Measurements from ENCODE around the gene CRIP3.
A peak's percentile ranks its signal among the peaks of the same experiment; 100 is the strongest.
"Not testable (repeated sequence)": the region's sequence is repeated elsewhere in the genome, so short reads cannot be mapped to it uniquely, and the experiment has no call there.

The CRIP3 gene, protein sequence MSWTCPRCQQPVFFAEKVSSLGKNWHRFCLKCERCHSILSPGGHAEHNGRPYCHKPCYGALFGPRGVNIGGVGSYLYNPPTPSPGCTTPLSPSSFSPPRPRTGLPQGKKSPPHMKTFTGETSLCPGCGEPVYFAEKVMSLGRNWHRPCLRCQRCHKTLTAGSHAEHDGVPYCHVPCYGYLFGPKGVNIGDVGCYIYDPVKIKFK

GRCh38 chr6:43308101-43308989, at the start of gene CRIP3:
Gene CRIP3, minus strand, starts transcription at chr6:43308826. Its CDS starts 34 bp downstream, at chr6:43308792.
- DNase-seq (ENCODE audit: low read depth in 2 of 2), result peak; percentile 14 to 21

GRCh38 chr6:43355862-43356590, 47.4 kb upstream of the CRIP3 start:
- no peak for DNase-seq (ENCODE audit: low read depth in 2 of 2)

DNA sequence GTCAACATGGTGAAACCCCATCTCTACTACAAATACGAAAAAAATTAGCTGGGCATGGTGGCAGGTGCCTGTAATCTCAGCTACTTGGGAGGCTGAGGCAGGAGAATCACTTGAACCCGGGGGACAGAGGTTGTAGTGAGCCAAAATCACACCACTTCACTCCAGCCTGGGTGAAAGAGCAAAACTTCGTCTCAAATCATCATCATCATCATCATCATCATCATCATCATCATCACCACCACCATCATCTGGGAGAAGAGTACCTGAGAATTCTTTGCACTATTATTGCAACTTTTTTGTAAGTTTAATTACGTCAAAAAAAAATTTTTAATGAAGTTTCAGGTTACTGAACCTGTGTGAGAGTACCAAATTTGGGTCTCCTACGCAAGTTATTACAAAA, 43.3 kb upstream of the CRIP3 start:
- DNase-seq (ENCODE audit: low read depth in 2 of 2), result not testable (repeated sequence)

GRCh38 chr6:43347444-43347843, 38.8 kb upstream of the CRIP3 start:
- no peak for DNase-seq (ENCODE audit: low read depth in 2 of 2)

- DNase-seq (ENCODE audit: low read depth in 2 of 2), result no peak
Observed at GRCh38 chr6:43347021-43347420, 38.4 kb upstream of the CRIP3 start.

- DNase-seq (ENCODE audit: low read depth in 2 of 2), result not testable (repeated sequence)
Observed at GRCh38 chr6:43346243-43346642, 37.6 kb upstream of the CRIP3 start.

DNA sequence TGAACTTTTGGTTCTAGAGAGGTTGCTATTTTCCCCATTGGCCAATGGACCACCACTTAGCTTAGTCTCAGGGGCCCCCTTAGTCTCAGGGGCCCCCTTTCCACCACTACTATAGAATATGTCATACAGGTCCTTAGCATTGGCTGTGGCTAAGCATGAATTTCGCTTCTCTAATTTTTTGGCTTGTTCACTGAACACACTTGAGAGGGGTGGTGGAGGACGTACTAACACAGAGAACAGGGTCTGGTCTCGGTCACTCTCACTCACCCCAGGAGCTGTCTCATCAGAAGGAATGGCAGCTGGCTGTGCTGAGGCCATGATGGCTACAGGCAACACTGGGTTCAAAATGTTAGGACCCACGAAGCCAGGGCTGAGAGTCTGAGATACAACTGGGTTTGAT, 30.5 kb upstream of the CRIP3 start:
- DNase-seq (ENCODE audit: low read depth in 2 of 2), result no peak

DNA sequence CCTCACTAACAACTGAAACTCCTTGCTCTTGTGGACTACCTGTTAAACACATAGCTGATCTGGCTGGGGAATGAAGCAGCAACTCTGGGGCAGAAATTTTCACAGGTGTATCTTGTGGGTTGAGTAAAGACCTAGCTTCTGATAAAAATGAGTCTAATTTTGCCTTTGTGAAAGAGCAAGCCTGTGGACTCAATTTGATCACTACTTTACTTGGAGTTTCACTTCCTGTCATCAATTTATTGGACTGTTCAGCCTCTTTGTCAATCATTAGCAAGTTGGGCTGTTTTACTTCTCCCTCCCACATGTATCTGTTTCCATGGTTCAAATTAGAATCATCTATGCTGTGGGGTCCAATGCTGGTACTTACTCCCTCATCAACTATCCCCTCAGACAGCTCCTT, 29.6 kb upstream of the CRIP3 start:
- DNase-seq (ENCODE audit: low read depth in 2 of 2), result no peak

GRCh38 chr6:43336382-43336781, 27.8 kb upstream of the CRIP3 start:
- DNase-seq (ENCODE audit: low read depth in 2 of 2), result no peak

- DNase-seq (ENCODE audit: low read depth in 2 of 2), result no peak
Observed at GRCh38 chr6:43335469-43335868, 26.8 kb upstream of the CRIP3 start.

DNA sequence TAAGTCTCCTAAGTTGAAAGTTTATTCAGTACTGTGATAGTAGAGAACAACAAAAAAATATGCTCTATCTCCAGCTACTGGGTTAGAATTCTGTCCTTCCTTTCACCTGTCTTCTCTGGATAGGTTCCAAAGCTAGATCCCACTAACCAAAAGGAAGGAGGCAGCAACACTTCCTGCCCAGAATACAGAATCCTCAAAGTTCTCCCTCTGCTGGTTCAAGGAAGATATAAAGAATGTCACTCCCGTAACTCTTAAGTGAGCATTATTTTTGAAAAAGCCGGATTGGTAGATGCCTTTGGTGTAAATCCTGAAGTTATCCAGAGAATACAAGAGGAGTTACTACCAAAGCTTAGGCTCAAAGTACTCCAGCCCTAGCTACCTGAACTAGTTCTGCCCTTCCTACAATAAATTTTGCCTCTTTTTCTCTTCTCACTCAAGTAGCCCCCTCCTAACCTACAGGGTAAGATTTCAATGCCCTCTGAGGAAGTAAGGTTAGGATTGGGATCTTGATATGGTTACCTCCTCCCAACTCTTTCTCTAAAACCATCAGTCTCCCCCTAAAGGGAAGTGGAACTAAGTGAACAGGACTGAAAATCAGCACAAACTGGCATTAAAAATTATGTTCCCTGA, 26.0 kb upstream of the CRIP3 start:
- no peak for DNase-seq (ENCODE audit: low read depth in 2 of 2)

DNA sequence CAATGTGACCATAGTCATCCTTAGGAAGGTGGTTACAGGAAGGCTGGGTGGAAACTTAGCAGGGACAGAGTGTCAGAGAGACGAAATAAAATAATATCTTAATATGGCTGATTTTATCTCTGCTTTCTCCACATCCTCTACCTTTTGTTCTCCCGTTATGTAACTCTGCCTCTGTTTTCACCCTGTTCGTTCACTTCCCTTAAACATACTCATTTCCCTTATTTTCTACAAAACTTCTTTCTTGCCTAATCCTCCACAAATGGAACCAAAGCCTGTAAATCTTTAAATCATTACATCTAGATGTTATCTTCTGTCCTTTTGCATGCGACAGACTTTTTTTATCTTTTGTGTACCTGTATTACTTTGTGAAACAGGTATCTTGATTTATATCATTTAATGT, 23.3 kb upstream of the CRIP3 start:
- DNase-seq (ENCODE audit: low read depth in 2 of 2), result no peak

DNA sequence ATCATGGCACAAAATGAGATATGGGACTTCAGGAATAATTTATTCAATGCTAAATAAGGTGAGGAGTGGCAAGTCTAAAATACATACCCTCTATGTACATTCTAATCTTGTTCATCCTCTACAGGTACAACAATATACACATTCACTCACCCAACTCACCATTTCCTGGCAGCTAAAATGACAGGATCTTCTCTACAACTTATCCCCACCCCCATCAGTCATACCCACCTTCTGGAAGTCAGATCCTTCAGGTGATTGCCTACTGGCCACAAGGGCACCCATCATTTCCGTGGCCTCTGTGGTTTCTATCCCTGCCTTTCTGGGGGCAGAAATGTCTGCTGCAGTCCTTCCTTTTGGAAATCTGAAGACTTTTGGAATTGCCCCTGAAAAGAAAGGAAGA, 22.8 kb upstream of the CRIP3 start:
- DNase-seq (ENCODE audit: low read depth in 2 of 2), result no peak

DNA sequence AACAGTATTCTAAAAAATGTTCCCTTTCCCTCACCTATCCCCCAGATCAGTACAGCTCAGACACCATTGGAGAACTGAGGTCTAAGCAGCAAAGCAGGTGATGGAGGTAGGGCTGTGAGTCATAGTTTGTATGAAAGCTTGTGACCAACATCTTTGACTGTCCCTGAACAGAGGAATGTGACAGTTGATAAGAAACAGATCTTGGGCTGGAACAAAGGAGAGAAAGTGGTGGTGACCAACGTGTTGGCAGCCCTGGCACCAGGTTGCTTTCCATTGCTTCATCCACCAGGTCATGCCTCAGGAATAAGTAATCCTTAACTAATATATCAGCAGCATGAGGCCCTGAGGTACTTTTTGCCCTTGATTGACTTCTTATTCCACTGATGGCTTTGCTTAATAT, 19.9 kb upstream of the CRIP3 start:
- DNase-seq (ENCODE audit: low read depth in 2 of 2), result no peak

- DNase-seq (ENCODE audit: low read depth in 2 of 2), result no peak
Observed at GRCh38 chr6:43325876-43326275, 17.2 kb upstream of the CRIP3 start.

GRCh38 chr6:43318011-43318410, 9.4 kb upstream of the CRIP3 start:
- DNase-seq (ENCODE audit: low read depth in 2 of 2), result no peak

DNA sequence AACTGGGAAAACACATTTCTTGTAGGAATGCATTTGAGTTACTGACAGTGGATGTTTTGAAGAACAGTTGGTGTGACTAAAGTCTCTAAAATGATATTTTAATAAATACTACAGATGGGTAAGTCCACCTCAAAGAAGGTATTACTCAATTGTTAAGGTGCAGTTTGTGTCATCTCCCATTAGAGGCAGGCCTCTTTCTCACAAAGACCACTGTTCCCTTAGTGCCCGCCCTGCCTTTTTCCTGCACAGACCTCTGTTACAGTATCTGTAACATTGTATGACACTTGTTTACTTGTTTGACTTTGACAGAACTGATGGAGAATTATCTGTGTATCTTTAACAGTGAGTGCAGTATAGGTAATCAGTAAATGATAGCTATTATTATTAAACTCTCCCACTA, 5.2 kb upstream of the CRIP3 start:
- no peak for DNase-seq (ENCODE audit: low read depth in 2 of 2)

DNA sequence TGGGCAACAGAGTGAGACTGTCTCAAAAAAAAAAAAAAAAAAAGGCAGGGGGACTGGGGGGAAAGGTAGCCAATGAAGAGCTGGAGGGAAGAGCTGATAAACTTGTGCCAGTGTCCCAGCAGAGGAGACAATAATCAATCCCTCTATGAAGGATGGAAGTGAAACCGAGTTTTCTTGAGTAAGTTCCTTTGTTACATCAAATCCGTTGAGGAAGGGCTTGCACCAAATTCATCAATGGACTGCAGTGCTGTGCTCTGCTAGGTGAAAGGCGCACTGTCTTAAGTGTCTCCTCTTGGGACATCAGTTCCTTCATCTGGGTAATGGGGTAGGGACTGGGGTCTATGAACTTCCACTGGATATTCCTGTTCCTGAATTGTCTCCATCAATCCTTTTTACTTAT, 3.0 kb upstream of the CRIP3 start:
- DNase-seq (ENCODE audit: low read depth in 2 of 2), result no peak

DNA sequence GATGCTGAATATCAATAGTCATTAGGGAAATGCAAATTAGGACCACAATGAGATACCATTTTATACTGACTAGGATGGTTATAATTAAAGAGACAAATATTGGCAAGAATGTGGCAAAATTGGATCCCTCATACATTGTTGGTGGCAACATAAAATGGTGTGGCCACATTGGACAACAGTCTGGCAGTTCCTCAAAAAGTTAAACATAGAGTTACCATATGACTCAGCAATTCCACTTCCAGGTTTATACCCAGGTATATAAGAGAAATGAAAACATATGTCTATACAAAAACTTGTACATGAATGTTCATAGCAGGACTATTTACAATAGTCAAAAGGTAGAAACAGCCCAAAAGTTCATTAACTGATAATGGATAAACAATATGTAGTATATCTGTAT, 2.0 kb upstream of the CRIP3 start:
- no peak for DNase-seq (ENCODE audit: low read depth in 2 of 2)

- no peak for DNase-seq (ENCODE audit: low read depth in 2 of 2)
Observed at GRCh38 chr6:43310134-43310533, 1.5 kb upstream of the CRIP3 start.

GRCh38 chr6:43308990-43309477, 408 bp upstream of the CRIP3 start:
- DNase-seq (ENCODE audit: low read depth in 2 of 2), result no peak

All from stimulated activated CD8-positive, alpha-beta memory T cell treated with anti-CD3 and anti-CD28 coated beads, Interleukin-15, amount 100 ng/mL, for 48 hours (primary cell).